Central memory CD8-positive, alpha-beta T cell (primary cell): ENCODE results near the gene FERMT3.

Source experiments
- ATAC-seq: fragments of 150-1000 bp; cut with Tn5 transposase; replicated peaks from 2 replicates; pipeline ENCODE4 v1.10.0; 2022; ENCODE audit warnings: mild to moderate bottlenecking, moderate FRiP score, moderate number of reproducible peaks; ENCODE audit not compliant: poor library complexity, severe bottlenecking; ENCODE audit errors: extremely low read depth
- DNase-seq, 2 donors: peaks; one replicate each; pipeline ENCODE4 v3.0.0; 2021; ENCODE audit warnings: low spot score in 2 of 2
- H3K27ac Mint-ChIP-seq: one replicate; pipeline ENCODE4 v1.8.0; 2022; ENCODE audit warnings: low read depth, mild to moderate bottlenecking, moderate library complexity, mixed read lengths
- H3K27me3 Mint-ChIP-seq: one replicate; pipeline ENCODE4 v1.8.0; 2022; ENCODE audit warnings: mixed read lengths
- H3K36me3 Mint-ChIP-seq: one replicate; pipeline ENCODE4 v1.8.0; 2022; ENCODE audit warnings: mild to moderate bottlenecking, moderate library complexity, mixed read lengths; ENCODE audit not compliant: insufficient read depth
- H3K4me1 Mint-ChIP-seq: one replicate; pipeline ENCODE4 v1.8.0; 2022; ENCODE audit warnings: mixed read lengths
- H3K4me3 Mint-ChIP-seq: one replicate; pipeline ENCODE4 v1.8.0; 2022; ENCODE audit warnings: mild to moderate bottlenecking, moderate library complexity, mixed read lengths
- H3K9me3 Mint-ChIP-seq: one replicate; pipeline ENCODE4 v1.8.0; 2022; ENCODE audit warnings: mixed read lengths

FERMT3 gene

GRCh38 chr11:64227405-64227956 lies 21.0 kb downstream of the FERMT3 start:
- Mint-ChIP-seq H3K36me3 (peaks cover 15% of the 10 kb centered on the region), H3K4me3 (peak overlapping the region; percentile 88), H3K4me1 (peaks cover 43% of the 10 kb centered on the region), H3K27ac (peak overlapping the region; percentile 91), H3K27me3 (no peaks in the 10 kb centered on the region), H3K9me3 (no peaks in the 10 kb centered on the region)
- ATAC-seq (no peak), DNase-seq (no peak)

- peaks cover 11% of the 10 kb centered on the region for H3K36me3 Mint-ChIP-seq
- peaks cover 43% of the 10 kb centered on the region for H3K4me1 Mint-ChIP-seq
These were observed 22.7 kb downstream of the FERMT3 start for GRCh38 chr11:64229090-64229743.

DNA sequence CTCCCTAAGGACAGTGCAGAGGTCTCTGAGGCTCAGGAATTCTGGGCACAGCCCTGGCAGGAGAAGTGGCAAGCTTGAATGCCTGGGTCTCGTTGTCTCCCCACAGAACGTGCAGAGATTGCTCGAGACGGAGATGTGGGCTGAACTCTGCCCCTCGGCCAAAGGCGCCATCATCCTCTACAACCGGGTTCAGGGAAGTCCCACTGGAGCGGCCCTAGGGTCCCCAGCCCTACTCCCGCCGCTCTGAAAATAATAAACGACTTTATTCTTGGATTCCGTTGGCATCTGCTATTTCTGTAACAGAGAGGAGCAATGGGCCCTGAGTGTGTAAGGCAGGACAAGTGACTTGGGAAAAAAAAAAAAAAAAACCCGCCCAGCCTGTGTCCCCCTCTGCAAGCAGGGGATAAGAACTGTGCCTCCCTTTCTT lies 23.2 kb downstream of the FERMT3 start:
- DNase-seq (no peak), ATAC-seq (no peak)
- H3K4me1 Mint-ChIP-seq = peaks cover 43% of the 10 kb centered on the region
- no peaks in the 10 kb centered on the region for H3K27me3 Mint-ChIP-seq
- peaks cover 9% of the 10 kb centered on the region for H3K36me3 Mint-ChIP-seq
- peak overlapping the region; percentile 95 for H3K27ac Mint-ChIP-seq
- H3K4me3 Mint-ChIP-seq = peak overlapping the region; percentile 85
- H3K9me3 Mint-ChIP-seq = no peaks in the 10 kb centered on the region

More at GRCh38 chr11:64229090-64229743, 22.7 kb downstream of the FERMT3 start:
- Mint-ChIP-seq H3K27me3 (no peaks in the 10 kb centered on the region), H3K27ac (no peak overlapping the region), H3K4me3 (peak overlapping the region; percentile 88), H3K9me3 (no peaks in the 10 kb centered on the region)
- no peak for DNase-seq
- no peak for ATAC-seq

DNA sequence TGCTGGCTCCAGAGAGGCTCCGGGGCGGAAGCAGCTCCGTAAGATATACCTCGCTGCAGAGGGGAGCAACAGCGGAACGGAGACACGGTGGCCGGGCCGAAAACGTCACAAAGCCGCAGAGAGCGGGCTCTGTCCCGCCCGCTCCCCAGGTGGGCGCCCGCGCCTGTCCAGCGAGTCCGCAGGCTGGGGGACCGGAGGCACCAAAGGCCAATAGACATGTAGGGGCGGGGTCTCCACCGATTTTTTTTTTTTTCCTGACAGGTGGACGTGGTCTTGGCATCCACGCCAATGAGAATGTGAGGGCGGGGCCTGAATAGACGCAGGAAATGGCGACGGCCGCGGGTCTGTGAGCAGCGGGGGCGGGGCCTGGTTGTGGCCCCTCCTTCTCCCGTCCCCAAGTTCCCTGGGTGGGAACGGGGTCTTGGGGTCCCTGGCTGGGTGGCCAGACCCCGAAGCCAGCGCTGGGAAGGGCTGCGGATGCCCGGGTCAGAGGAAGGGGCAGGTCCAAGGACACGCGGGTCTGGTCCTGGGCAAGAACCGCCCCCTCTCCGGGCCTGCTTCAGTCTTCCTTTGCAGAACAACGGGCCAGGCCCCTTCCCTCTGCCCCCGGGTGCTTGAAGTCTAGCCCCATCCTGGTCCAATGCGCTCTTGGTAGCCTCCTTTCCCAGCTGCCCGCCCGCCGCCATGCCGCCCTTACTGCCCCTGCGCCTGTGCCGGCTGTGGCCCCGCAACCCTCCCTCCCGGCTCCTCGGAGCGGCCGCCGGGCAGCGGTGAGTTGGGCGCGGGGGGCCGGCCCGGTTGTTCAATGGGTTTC lies 23.9 kb downstream of the FERMT3 start, which contains the start of gene DNAJC4:
Gene DNAJC4 (plus strand): TSS at position 378 of the 814 bp plus-strand sequence. CDS start 307 bp downstream, at position 685.
- Mint-ChIP-seq H3K27me3 (no peaks in the 10 kb centered on the region), H3K36me3 (peaks cover 6% of the 10 kb centered on the region), H3K4me1 (peaks cover 44% of the 10 kb centered on the region), H3K4me3 (peak within 1 kb of the TSS; percentile 85), H3K9me3 (no peaks in the 10 kb centered on the region), H3K27ac (peak within 1 kb of the TSS; percentile 95)
- DNase-seq (peak; percentile 80), ATAC-seq (peak; percentile 47)

GRCh38 chr11:64230985-64231365 lies 24.5 kb downstream of the FERMT3 start:
- Mint-ChIP-seq H3K9me3 (no peaks in the 10 kb centered on the region), H3K27me3 (no peaks in the 10 kb centered on the region), H3K4me3 (peak overlapping the region; percentile 85), H3K36me3 (peaks cover 10% of the 10 kb centered on the region), H3K27ac (peak overlapping the region; percentile 41), H3K4me1 (peaks cover 42% of the 10 kb centered on the region)
- no peak for DNase-seq
- ATAC-seq = no peak

DNA sequence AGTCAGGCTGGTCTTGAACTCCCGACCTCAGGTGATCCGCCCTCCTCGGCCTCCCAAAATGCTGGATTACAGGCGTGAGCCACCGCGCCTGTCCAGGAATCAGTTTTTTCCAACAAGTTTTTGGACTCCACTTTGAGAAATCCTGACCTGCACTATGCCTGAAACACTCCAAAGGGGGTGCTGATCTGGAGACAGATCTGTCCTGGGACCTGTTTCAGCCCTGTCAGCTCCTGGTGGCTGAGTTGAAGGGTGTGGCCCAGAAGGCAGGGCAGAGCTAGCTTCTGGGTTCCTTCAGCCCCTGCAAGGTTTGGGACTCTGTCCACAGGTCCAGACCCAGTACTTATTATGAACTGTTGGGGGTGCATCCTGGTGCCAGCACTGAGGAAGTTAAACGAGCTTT lies 25.0 kb downstream of the FERMT3 start:
- ATAC-seq = no peak
- H3K9me3 Mint-ChIP-seq = no peaks in the 10 kb centered on the region

GRCh38 chr11:64232182-64232966 lies 25.9 kb downstream of the FERMT3 start:
- Mint-ChIP-seq H3K36me3 (peaks cover 8% of the 10 kb centered on the region), H3K4me1 (peaks cover 33% of the 10 kb centered on the region), H3K27ac (peak overlapping the region; percentile 13), H3K9me3 (no peaks in the 10 kb centered on the region), H3K4me3 (peak overlapping the region; percentile 85), H3K27me3 (no peaks in the 10 kb centered on the region)
- ATAC-seq = no peak
- no peak for DNase-seq

More for the DNA sequence above, 25.0 kb downstream of the FERMT3 start:
- DNase-seq = no peak
- Mint-ChIP-seq H3K36me3 (peaks cover 9% of the 10 kb centered on the region), H3K4me1 (peaks cover 41% of the 10 kb centered on the region), H3K27ac (peak overlapping the region; percentile 41), H3K4me3 (peak overlapping the region; percentile 85), H3K27me3 (no peaks in the 10 kb centered on the region)

DNA sequence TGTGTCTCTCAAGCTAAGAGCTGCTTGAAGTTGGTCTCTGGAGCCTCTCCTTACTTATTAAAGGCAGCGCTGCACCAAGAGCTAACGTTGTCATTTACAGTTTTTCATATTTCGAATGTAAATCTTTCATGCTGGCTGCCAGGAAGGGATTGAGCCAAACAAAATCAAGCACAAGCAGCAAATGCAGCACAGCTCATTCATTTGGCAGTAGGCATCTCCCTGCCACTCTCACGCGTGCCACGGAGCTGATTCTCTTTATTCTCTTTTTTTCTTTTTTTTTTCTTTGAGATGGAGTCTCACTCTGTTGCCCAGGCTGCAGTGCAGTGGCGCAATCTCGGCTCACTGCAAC lies 26.4 kb downstream of the FERMT3 start:
- Mint-ChIP-seq H3K4me1 (peaks cover 27% of the 10 kb centered on the region), H3K9me3 (no peaks in the 10 kb centered on the region), H3K27me3 (no peaks in the 10 kb centered on the region), H3K27ac (no peak overlapping the region), H3K4me3 (peak overlapping the region; percentile 85), H3K36me3 (peaks cover 8% of the 10 kb centered on the region)
- ATAC-seq = no peak
- DNase-seq = no peak

DNA sequence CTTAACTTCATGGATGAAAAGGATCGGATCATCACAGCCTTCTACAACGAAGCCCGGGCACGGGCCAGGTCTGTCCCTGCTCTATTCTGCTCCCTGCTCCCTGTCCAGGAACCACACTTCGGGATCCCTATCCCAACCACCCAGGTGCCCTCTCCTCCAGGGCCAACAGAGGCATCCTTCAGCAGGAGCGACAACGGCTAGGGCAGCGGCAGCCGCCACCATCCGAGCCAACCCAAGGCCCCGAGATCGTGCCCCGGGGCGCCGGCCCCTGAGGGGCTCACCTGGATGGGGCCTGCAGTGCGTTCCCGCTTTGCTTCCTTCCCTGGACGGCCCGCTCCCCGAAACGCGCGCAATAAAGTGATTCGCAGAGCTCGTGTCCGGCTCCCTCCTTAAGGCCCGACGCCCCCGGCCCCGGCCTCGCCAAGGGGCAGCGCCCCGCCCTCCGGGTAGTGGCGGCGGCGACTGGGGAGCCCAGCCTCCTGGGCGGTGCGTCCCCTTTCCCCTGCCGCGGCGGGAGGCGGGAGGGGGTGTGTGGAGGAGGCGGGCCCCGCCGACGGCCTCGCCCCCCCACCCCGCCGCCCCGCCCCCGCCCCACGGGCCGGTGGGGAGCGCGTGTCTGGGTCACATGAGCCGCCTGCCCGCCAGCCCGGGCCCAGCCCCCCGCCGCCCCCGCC lies 27.5 kb downstream of the FERMT3 start, which contains the start of gene VEGFB:
Gene VEGFB (plus strand): TSS at position 672 of the 674 bp plus-strand sequence. CDS start 250 bp downstream, outside the sequence.
- Mint-ChIP-seq H3K9me3 (no peaks in the 10 kb centered on the region), H3K36me3 (peaks cover 10% of the 10 kb centered on the region), H3K27me3 (no peaks in the 10 kb centered on the region), H3K27ac (peak within 1 kb of the TSS; percentile 10), H3K4me1 (peaks cover 27% of the 10 kb centered on the region), H3K4me3 (peak within 1 kb of the TSS; percentile 85)
- DNase-seq = no peak
- peak; percentile 25 for ATAC-seq

DNA sequence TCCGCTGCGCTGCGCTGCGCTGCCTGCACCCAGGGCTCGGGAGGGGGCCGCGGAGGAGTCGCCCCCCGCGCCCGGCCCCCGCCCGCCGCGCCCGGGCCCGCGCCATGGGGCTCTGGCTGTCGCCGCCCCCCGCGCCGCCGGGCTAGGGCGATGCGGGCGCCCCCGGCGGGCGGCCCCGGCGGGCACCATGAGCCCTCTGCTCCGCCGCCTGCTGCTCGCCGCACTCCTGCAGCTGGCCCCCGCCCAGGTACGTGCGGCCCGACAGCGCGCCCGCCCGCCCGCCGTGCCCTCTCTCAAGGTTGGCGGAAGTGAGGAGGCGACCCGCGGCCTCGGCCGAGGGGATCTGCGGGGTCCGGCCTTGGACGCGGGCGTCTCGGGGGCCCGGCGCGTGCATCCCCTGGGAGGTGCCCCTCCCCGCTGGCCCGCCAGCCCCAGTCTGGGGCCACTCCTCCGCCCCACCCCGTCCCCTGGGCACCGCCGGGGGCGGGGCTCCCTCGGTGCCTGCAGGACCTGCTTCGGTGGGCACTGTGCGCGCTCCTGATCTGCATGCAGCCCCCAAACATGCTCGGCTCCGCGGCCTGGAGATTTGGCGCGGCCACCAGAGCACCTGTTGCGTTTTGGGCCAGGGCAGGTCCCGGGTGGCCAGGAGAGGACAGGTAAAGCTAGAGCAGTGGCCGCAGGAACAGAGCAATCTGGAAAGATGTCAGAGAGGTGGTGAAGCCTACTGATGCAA lies 28.3 kb downstream of the FERMT3 start:
- peak; percentile 68 for ATAC-seq
- Mint-ChIP-seq H3K27ac (peak overlapping the region; percentile 10), H3K9me3 (no peaks in the 10 kb centered on the region), H3K36me3 (peaks cover 12% of the 10 kb centered on the region), H3K4me3 (peak overlapping the region; percentile 77), H3K27me3 (no peaks in the 10 kb centered on the region), H3K4me1 (peaks cover 21% of the 10 kb centered on the region)
- no peak for DNase-seq

DNA sequence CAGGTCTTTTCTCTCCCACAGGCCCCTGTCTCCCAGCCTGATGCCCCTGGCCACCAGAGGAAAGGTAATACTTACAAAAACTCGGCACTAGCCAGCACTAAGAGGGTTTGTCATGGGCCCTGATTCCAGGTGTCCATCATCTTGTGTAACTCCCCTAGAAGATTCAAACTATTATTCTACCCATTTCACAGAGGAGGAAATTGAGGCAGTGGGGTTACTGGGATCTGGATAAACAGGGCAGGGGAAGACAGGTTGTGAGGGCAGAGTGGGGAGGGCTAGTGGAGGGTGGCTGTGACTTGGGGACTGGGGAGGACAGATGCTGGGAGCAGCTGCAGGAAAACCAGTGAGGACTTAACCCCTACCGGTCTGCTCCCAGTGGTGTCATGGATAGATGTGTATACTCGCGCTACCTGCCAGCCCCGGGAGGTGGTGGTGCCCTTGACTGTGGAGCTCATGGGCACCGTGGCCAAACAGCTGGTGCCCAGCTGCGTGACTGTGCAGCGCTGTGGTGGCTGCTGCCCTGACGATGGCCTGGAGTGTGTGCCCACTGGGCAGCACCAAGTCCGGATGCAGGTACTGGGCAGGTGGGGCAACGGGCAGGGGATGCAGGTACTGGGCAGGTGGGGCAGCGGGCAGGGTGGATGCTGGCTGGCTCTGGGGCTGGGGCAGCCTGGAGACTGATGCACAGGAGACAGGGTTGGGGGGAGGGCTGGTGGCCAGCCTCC lies 29.1 kb downstream of the FERMT3 start:
- ATAC-seq (no peak), DNase-seq (no peak)
- Mint-ChIP-seq H3K4me3 (peak overlapping the region; percentile 77), H3K36me3 (peaks cover 14% of the 10 kb centered on the region), H3K9me3 (no peaks in the 10 kb centered on the region), H3K27ac (peak overlapping the region; percentile 10), H3K4me1 (peaks cover 25% of the 10 kb centered on the region), H3K27me3 (no peaks in the 10 kb centered on the region)
